ENCODE measurements around the gene RIC8A. TPM values are rescaled to one million over a fixed set of nuclear protein-coding genes. Genes with fewer than 3 reads are reported as not detected.

Gene RIC8A
- total RNA-seq, 1 experiment from 2014 or later: 84.1 TPM

DNA sequence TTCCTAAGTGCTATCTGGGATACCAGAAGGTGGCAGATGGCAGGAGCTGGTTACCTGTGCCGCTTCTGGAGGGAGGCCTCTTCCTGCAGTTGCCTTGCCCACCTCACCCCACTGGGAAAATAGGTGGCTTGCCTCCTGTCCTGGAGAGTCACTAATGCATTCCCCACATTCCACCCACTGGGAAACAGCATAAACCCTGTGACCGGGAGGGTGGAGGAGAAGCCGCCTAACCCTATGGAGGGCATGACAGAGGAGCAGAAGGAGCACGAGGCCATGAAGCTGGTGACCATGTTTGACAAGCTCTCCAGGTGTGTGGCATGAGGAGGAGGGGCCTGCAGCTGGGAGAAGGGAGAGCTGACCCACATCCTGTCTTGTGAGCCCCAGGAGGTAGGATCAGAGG lies 5.6 kb downstream of the RIC8A start:
- no peak for TF ChIP-seq CTCF (IDR thresholded peaks at IDR 0.05; ENCODE audit: unreplicated experiment)
- Mint-ChIP-seq H3K9me3 (ENCODE audit: low read depth, unreplicated experiment) (no peaks in the 10 kb centered on the region), H3K27me3 (ENCODE audit: unreplicated experiment) (no peaks in the 10 kb centered on the region), H3K4me3 (ENCODE audit: low read depth, unreplicated experiment) (no peak overlapping the region), H3K27ac (ENCODE audit: unreplicated experiment) (no peak overlapping the region), H3K36me3 (ENCODE audit: insufficient read depth, unreplicated experiment) (peaks cover 71% of the 10 kb centered on the region), H3K4me1 (ENCODE audit: low read depth, unreplicated experiment) (no peaks in the 10 kb centered on the region)
- no peak for DNase-seq
- no TSS peak for BruUV-seq (replicated peaks)
- CTCF ChIA-PET: no interaction called here
- intact Hi-C loops (cut with micrococcal nuclease; ENCODE audit: unreplicated experiment): no loop called here

DNA sequence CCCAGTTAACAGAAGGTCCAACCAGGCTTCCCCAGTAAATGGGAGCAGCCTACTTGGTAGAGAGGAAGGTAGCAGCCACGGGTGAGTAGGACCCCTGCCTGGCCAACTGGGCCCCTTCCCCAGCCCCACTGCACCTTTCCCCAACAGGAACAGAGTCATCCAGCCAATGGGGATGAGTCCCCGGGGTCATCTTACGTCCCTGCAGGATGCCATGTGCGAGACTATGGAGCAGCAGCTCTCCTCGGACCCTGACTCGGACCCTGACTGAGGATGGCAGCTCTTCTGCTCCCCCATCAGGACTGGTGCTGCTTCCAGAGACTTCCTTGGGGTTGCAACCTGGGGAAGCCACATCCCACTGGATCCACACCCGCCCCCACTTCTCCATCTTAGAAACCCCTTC lies 6.6 kb downstream of the RIC8A start:
- DNase-seq: no peak
- CTCF ChIA-PET: no interaction called here
- Mint-ChIP-seq H3K36me3 (ENCODE audit: insufficient read depth, unreplicated experiment) (peaks cover 61% of the 10 kb centered on the region), H3K4me3 (ENCODE audit: low read depth, unreplicated experiment) (no peak overlapping the region), H3K9me3 (ENCODE audit: low read depth, unreplicated experiment) (no peaks in the 10 kb centered on the region), H3K27ac (ENCODE audit: unreplicated experiment) (no peak overlapping the region), H3K27me3 (ENCODE audit: unreplicated experiment) (no peaks in the 10 kb centered on the region), H3K4me1 (ENCODE audit: low read depth, unreplicated experiment) (no peaks in the 10 kb centered on the region)
- TF ChIP-seq CTCF (IDR thresholded peaks at IDR 0.05; ENCODE audit: unreplicated experiment): no peak
- intact Hi-C loops (cut with micrococcal nuclease; ENCODE audit: unreplicated experiment): no loop called here
- no TSS peak for BruUV-seq (replicated peaks)

DNA sequence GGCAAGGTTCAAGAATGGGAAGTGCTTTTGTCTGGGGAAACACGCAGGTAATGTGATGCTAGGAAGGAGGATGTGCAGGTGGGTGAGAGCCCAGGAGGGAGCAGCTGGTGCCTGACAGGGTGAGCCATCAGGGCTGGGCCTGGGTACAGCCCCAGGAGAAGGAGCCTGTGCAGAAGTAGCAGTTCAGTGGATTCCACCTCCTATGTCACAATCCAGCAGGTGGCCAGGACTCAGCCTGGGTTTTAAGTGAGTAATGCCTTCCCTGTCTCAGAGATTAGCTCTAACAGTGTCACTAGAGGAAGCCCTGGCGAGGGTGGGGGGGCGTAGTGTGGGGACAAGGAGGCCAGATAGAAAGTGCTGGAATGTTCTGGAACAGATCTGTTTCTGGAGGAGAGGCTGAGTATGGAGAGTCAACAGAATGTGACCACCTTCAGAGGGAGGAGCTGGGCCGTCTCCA lies 8.1 kb downstream of the RIC8A start:
- Mint-ChIP-seq H3K4me1 (ENCODE audit: low read depth, unreplicated experiment) (no peaks in the 10 kb centered on the region), H3K4me3 (ENCODE audit: low read depth, unreplicated experiment) (no peak overlapping the region), H3K36me3 (ENCODE audit: insufficient read depth, unreplicated experiment) (peaks cover 48% of the 10 kb centered on the region), H3K9me3 (ENCODE audit: low read depth, unreplicated experiment) (no peaks in the 10 kb centered on the region), H3K27me3 (ENCODE audit: unreplicated experiment) (no peaks in the 10 kb centered on the region), H3K27ac (ENCODE audit: unreplicated experiment) (no peak overlapping the region)
- intact Hi-C loops (cut with micrococcal nuclease; ENCODE audit: unreplicated experiment): no loop called here
- CTCF ChIA-PET: interaction anchor here (0.5 to 0.9 kb wide), 2 partner anchors 19 to 303 kb away, joined by 3 to 4 read pairs; no protein-coding TSS in a partner anchor
- TF ChIP-seq CTCF (IDR thresholded peaks at IDR 0.05; ENCODE audit: unreplicated experiment): no peak
- no peak for DNase-seq
- no TSS peak for BruUV-seq (replicated peaks)

DNA sequence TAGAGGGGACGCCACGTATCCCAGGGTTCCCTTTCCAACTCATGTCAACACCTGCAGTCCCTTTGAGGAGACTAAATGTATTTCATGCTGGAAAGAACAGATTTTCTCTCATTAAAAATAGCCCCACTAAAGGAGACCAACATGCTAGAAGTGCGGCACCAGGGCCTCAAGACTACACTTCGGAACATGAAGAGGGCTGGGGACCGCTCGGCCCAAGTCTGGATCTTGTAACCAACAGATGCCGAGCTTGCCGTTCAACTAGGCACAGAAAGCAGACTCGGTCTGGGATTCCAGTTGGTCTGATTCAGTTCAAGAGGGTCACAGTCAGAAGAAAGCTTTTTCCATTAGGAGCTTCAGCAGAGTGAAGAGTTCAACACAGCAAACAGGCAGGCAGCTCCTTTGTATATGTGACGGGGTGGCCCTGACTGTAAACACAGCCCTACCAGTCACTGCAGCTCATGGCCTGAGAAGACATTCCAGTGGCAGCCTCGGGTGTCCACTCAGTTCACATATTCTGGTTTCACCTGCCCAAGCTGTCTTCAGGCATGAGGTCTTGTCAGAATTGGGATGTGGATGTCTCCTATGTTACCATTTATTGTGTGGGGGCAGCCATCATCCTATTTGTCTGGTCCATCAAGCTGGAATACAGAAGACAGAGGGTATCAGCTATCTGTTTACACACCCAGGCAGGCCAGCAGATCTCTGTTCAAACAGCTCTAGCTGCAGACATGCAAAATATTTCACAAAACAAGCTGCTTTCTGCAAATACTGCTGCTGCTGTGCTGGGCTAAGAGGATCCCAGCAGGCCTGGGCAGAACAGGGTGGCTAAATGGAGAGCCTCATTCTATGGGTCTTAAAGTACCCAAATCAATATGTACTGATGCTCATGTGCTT lies 8.8 kb downstream of the RIC8A start:
- H3K27ac Mint-ChIP-seq (ENCODE audit: unreplicated experiment): no peak overlapping the region
- intact Hi-C loops (cut with micrococcal nuclease; ENCODE audit: unreplicated experiment): no loop called here
- DNase-seq: no peak
- no peak for TF ChIP-seq CTCF (IDR thresholded peaks at IDR 0.05; ENCODE audit: unreplicated experiment)
- H3K36me3 Mint-ChIP-seq (ENCODE audit: insufficient read depth, unreplicated experiment): peaks cover 46% of the 10 kb centered on the region
- CTCF ChIA-PET: interaction anchor here (0.5 kb wide), 1 partner anchor 303 kb away, joined by 3 read pairs; no protein-coding TSS in a partner anchor
- no peaks in the 10 kb centered on the region for H3K4me1 Mint-ChIP-seq (ENCODE audit: low read depth, unreplicated experiment)
- no TSS peak for BruUV-seq (replicated peaks)
- no peak overlapping the region for H3K4me3 Mint-ChIP-seq (ENCODE audit: low read depth, unreplicated experiment)
- H3K27me3 Mint-ChIP-seq (ENCODE audit: unreplicated experiment): no peaks in the 10 kb centered on the region
- no peaks in the 10 kb centered on the region for H3K9me3 Mint-ChIP-seq (ENCODE audit: low read depth, unreplicated experiment)

Measured in Calu3 (cell line).